Retinal pigment epithelial cell (primary cell): ENCODE measurements around the gene PLBD1.

Source experiments
- DNase-seq: peaks from one replicate; pipeline ENCODE4 v3.0.0-alpha.2; 2010; ENCODE audit warnings: low read depth
- H3K4me3 ChIP-seq: 2 replicates; pipeline ENCODE4 v1.5.1; 2011; ENCODE audit warnings: mild to moderate bottlenecking, low read length, control low read depth, moderate library complexity
- CTCF ChIP-seq: conservative IDR thresholded peaks from 2 replicates; pipeline ENCODE4 v1.5.1; 2011; ENCODE audit warnings: low read depth, low read length, control low read depth, inconsistent platforms

The PLBD1 gene

GRCh38 chr12:14607568-14607967 lies 39.9 kb upstream of the PLBD1 start:
- DNase-seq: no peak
- TF ChIP-seq CTCF: no peak
- H3K4me3 ChIP-seq: no peak overlapping the region

GRCh38 chr12:14605401-14605989 lies 37.8 kb upstream of the PLBD1 start:
- no peak for DNase-seq
- no peak for TF ChIP-seq CTCF
- H3K4me3 ChIP-seq: no peak overlapping the region

- no peak for DNase-seq
- H3K4me3 ChIP-seq: no peak overlapping the region
- TF ChIP-seq CTCF: no peak
Measured at GRCh38 chr12:14601692-14602478, 34.2 kb upstream of the PLBD1 start.

GRCh38 chr12:14597480-14597879 lies 29.8 kb upstream of the PLBD1 start:
- DNase-seq: no peak
- H3K4me3 ChIP-seq: no peak overlapping the region
- TF ChIP-seq CTCF: no peak

GRCh38 chr12:14591719-14592118 lies 24.0 kb upstream of the PLBD1 start:
- no peak for DNase-seq
- H3K4me3 ChIP-seq: no peak overlapping the region
- no peak for TF ChIP-seq CTCF

- no peak overlapping the region for H3K4me3 ChIP-seq
- no peak for TF ChIP-seq CTCF
- no peak for DNase-seq
Measured at GRCh38 chr12:14589169-14590004, 21.7 kb upstream of the PLBD1 start.

- DNase-seq: no peak
- H3K4me3 ChIP-seq: no peak overlapping the region
- no peak for TF ChIP-seq CTCF
Measured at GRCh38 chr12:14588571-14588970, 20.9 kb upstream of the PLBD1 start.
